Spleen (tissue), 7 donors: ENCODE results near the gene OXNAD1.

ENCODE experiments used
- CTCF ChIP-seq, 11 experiments: fragments of 200-600 bp in 7 of 11; fragments of 450-650 bp in 4 of 11; sonication (generic) in 4 of 11; IDR thresholded peaks in 8 of 11; conservative IDR thresholded peaks in 3 of 11; 1 replicate in 7 of 11; 2 replicates in 4 of 11; pipeline versions ENCODE4 v1.4.0 to v1.8.0; 2016 to 2021; ENCODE audit warnings: antibody characterized with exemption in 11 of 11, inconsistent platforms in 4 of 11, mild to moderate bottlenecking in 1 of 11
- POLR2A ChIP-seq, 3 donors: fragments of 450-650 bp; IDR thresholded peaks; one replicate each; pipeline ENCODE4 v1.5.1; 2017; ENCODE audit warnings: antibody characterized with exemption in 3 of 3, mild to moderate bottlenecking in 1 of 3
- POLR2AphosphoS5 ChIP-seq, 3 donors: sonication (generic); formaldehyde crosslinking; IDR thresholded peaks; one replicate each; pipeline ENCODE4 v1.5.1; 2017; ENCODE audit warnings: antibody characterized with exemption in 3 of 3
- donor health status: DM: no; HTN: no; CAD: no; lungs with moderate emphysema.
- donor health status: DM: no; HTN: no; CAD: no.
- donor health status: DM: no; HTN: no; CAD: no.

GRCh38 chr3:16243706-16244490 is 21.1 kb upstream of the OXNAD1 start:
- TF ChIP-seq CTCF (IDR thresholded peaks at IDR 0.05 in 8 of 11, conservative IDR thresholded peaks at IDR 0.05 in 3 of 11) (no peak), POLR2A (IDR thresholded peaks at IDR 0.05) (no peak), POLR2AphosphoS5 (IDR thresholded peaks at IDR 0.05) (peak in 1 of 3 donors; percentile 35)
